Spleen (tissue), 11 donors: ENCODE measurements around the gene ABHD8. TPM values are rescaled to one million over a fixed set of nuclear protein-coding genes. Genes with fewer than 3 reads are reported as not detected.

Experiments used
- DNase-seq: peaks from one replicate; pipeline ENCODE4 v3.0.0-alpha.2; 2020
- H3K27ac ChIP-seq, 8 donors: fragments of 200-600 bp; sonication (generic) in 7 of 8; 1 replicate in 4 of 8; 2 replicates in 4 of 8; pipeline versions ENCODE4 v1.5.0 to v1.8.0; 2016 to 2021; ENCODE audit warnings: inconsistent platforms in 4 of 8, mild to moderate bottlenecking in 4 of 8, moderate library complexity in 1 of 8
- H3K27me3 ChIP-seq, 7 donors: fragments of 200-600 bp; sonication (generic) in 6 of 7; replicated peaks in 1 of 7; 1 replicate in 4 of 7; 2 replicates in 3 of 7; pipeline versions ENCODE4 v1.5.0 to v1.8.0; 2016 to 2021; ENCODE audit warnings: inconsistent platforms in 3 of 7, mild to moderate bottlenecking in 1 of 7
- H3K36me3 ChIP-seq, 6 donors: fragments of 200-600 bp; sonication (generic) in 5 of 6; 1 replicate in 4 of 6; 2 replicates in 2 of 6; pipeline versions ENCODE4 v1.5.0 to v1.8.0; 2016 to 2021; ENCODE audit warnings: inconsistent platforms in 2 of 6
- H3K4me1 ChIP-seq, 6 donors: fragments of 200-600 bp; sonication (generic) in 5 of 6; 1 replicate in 3 of 6; 2 replicates in 3 of 6; pipeline versions ENCODE4 v1.5.0 to v1.8.0; 2016 to 2021; ENCODE audit warnings: inconsistent platforms in 3 of 6
- H3K4me3 ChIP-seq, 8 donors: fragments of 200-600 bp; sonication (generic) in 7 of 8; 1 replicate in 4 of 8; 2 replicates in 4 of 8; pipeline versions ENCODE4 v1.5.0 to v1.8.0; 2016 to 2021; ENCODE audit warnings: inconsistent platforms in 4 of 8, mild to moderate bottlenecking in 4 of 8, moderate library complexity in 2 of 8
- H3K9me3 ChIP-seq, 8 donors: fragments of 200-600 bp; sonication (generic) in 7 of 8; 1 replicate in 4 of 8; 2 replicates in 4 of 8; pipeline versions ENCODE4 v1.5.0 to v1.8.0; 2016 to 2021; ENCODE audit warnings: inconsistent platforms in 4 of 8
- POLR2A ChIP-seq, 3 donors: fragments of 450-650 bp; IDR thresholded peaks; one replicate each; pipeline ENCODE4 v1.5.1; 2017; ENCODE audit warnings: antibody characterized with exemption in 3 of 3, mild to moderate bottlenecking in 1 of 3
- POLR2AphosphoS5 ChIP-seq, 3 donors: sonication (generic); formaldehyde crosslinking; IDR thresholded peaks; one replicate each; pipeline ENCODE4 v1.5.1; 2017; ENCODE audit warnings: antibody characterized with exemption in 3 of 3
- WGBS, 5 donors: extraction: QIAGEN DNeasy Blood & Tissue Kit in 3 of 5; methylation state at CpG; one replicate each; pipeline versions ENCODE4 v1.1.5 to v1.1.7; 2013 to 2018; 5-methylcytosine and 5-hydroxymethylcytosine counted together
- intact Hi-C: fragments of 100-400 bp; cut with DNase I; formaldehyde crosslinking; loops from one replicate; pipeline ENCODE4 v1.15.0; 2023; ENCODE audit warnings: low total_unique reads
- polyA plus RNA-seq, 3 donors: library from polyadenylated mRNA; stranded (reverse); fragments of 200-250 nt; gene quantifications; one replicate each; pipeline ENCODE4 v1.2.1, GENCODE V29; 2013
- total RNA-seq, 7 donors: library from RNA; depleted of rRNA in 3 of 7; stranded (reverse); fragments of >200 nt in 3 of 7; fragmentation: NEBNext Ultra II Directional in 4 of 7; extraction: Animal tissue kit (Norgen Biotek cat#: 25700) in 4 of 7; gene quantifications; one replicate each; pipeline versions ENCODE4 v1.1.0 to v1.2.1, GENCODE V29; 2016 to 2021
- TF ChIP-seq, protein P1 (sequence below), 11 experiments: fragments of 200-600 bp in 7 of 11; fragments of 450-650 bp in 4 of 11; sonication (generic) in 4 of 11; IDR thresholded peaks in 8 of 11; conservative IDR thresholded peaks in 3 of 11; 1 replicate in 7 of 11; 2 replicates in 4 of 11; pipeline versions ENCODE4 v1.4.0 to v1.8.0; 2016 to 2021; ENCODE audit warnings: antibody characterized with exemption in 11 of 11, inconsistent platforms in 4 of 11, mild to moderate bottlenecking in 1 of 11
- donor health status: healthy with polysubstance abuse.
- donor health status: DM: no; HTN: no; CAD: no; lungs with moderate emphysema.
- donor health status: DM: no; HTN: no; CAD: no.
- donor health status: Bipolar disorder and iron deficiency.
- donor health status: healthy.
- donor health status: DM: no; HTN: no; CAD: no.
- donor health status: DM: yes; HTN: yes; CAD: no.

ABHD8 gene
- total and polyA plus RNA-seq, 10 donors: 6.5 to 18.7 (median 12.2) TPM

DNA sequence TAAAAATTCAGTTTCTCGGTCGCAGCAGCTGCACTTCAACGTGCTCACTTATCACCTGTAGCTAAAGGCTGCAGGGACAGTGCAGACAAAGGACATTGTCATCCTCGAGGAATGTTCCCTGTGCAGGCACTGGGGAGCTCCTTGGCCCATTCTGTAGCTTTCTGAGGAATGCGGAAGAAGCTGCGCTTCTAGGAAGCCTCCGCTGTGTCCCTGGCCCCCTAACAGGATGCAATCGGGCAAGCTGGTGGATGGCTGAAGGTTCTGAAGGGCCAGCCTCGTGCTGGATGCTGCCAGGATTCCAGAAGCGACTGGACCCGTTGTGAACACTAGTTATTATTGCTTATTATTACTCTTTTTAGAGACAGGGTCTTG is 23.4 kb upstream of the ABHD8 start:
- Histone ChIP-seq H3K9me3 (no peaks in the 10 kb centered on the region), H3K36me3 (peaks cover 0 to 28% (median 6%) of the 10 kb centered on the region in 6 donors), H3K27ac (no peak overlapping the region), H3K27me3 (peaks cover 0 to 35% (median 21%) of the 10 kb centered on the region in 7 donors), H3K4me1 (peaks cover 8 to 49% (median 29%) of the 10 kb centered on the region in 6 donors), H3K4me3 (no peak overlapping the region)
- intact Hi-C loops: no loop called here
- DNase-seq: no peak
- WGBS, 5 donors: 79 to 90% (median 88%) methylated on average over 11 of the region's 11 CpGs
- TF ChIP-seq, protein P1, sequence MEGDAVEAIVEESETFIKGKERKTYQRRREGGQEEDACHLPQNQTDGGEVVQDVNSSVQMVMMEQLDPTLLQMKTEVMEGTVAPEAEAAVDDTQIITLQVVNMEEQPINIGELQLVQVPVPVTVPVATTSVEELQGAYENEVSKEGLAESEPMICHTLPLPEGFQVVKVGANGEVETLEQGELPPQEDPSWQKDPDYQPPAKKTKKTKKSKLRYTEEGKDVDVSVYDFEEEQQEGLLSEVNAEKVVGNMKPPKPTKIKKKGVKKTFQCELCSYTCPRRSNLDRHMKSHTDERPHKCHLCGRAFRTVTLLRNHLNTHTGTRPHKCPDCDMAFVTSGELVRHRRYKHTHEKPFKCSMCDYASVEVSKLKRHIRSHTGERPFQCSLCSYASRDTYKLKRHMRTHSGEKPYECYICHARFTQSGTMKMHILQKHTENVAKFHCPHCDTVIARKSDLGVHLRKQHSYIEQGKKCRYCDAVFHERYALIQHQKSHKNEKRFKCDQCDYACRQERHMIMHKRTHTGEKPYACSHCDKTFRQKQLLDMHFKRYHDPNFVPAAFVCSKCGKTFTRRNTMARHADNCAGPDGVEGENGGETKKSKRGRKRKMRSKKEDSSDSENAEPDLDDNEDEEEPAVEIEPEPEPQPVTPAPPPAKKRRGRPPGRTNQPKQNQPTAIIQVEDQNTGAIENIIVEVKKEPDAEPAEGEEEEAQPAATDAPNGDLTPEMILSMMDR (IDR thresholded peaks at IDR 0.05 in 8 of 11, conservative IDR thresholded peaks at IDR 0.05 in 3 of 11): no peak
- TF ChIP-seq POLR2AphosphoS5 (IDR thresholded peaks at IDR 0.05) (no peak), POLR2A (IDR thresholded peaks at IDR 0.05) (no peak)

DNA sequence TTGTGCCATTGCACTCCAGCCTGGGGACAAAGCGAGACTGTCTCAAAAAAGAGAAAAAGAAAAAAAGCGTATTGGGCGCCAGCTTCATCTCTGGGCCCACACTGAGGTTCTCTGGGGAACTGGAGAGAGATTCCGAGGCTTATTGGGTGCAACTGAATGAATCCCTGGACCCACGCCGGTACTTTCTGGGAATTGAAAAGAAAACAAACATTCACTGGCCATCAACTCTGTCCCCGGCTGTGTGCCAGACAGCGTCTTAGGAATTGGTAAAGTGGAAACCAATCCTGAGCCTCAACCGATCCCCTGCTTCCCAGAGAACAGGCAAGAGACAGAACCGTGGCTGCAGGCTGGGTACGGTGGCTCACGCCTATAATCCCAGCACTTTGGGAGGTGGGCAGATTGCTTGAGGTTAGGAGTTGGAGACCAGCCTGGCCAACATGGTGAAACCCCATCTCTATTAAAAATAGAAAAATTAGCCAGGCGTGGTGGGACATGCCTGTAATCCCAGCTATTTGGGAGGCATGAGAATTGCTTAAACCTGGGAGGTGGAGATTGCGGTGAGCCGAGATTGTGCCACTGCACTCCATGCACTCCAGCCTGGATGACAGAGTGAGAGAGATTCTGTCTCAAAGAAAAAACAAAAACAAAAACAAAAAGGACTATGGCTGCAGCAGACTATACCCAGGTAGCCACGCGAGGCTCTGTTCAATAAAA is 22.8 kb upstream of the ABHD8 start:
- Histone ChIP-seq H3K27me3 (peaks cover 0 to 30% (median 21%) of the 10 kb centered on the region in 7 donors), H3K4me1 (peaks cover 8 to 49% (median 29%) of the 10 kb centered on the region in 6 donors), H3K4me3 (no peak overlapping the region), H3K27ac (no peak overlapping the region), H3K9me3 (no peaks in the 10 kb centered on the region), H3K36me3 (peaks cover 0 to 33% (median 12%) of the 10 kb centered on the region in 6 donors)
- intact Hi-C loops: no loop called here
- TF ChIP-seq POLR2AphosphoS5 (IDR thresholded peaks at IDR 0.05) (no peak), POLR2A (IDR thresholded peaks at IDR 0.05) (no peak)
- TF ChIP-seq, protein P1 (IDR thresholded peaks at IDR 0.05 in 8 of 11, conservative IDR thresholded peaks at IDR 0.05 in 3 of 11): no peak
- no peak for DNase-seq
- WGBS, 5 donors: 86 to 97% (median 91%) methylated on average over 17 of the region's 17 CpGs

DNA sequence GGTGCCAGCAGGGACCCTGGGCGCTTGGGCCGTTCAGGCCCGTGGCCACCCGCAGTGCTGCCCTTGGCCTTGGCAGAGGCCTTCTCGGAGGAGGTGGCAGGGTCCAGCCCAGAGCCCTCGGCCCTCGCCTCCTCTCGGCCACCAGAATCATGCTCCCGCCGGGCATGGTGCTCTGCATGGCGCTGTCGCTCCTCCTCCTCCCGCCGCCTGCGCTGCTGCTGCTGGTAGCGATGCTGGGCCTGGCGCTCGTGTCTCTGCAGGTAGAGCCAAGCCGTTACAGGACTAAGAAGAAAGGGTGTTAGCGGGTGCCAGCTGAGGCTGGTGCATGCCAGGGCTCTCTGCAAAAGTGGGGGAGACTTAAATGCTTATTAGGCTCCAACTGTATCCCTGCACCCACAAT is 21.9 kb upstream of the ABHD8 start:
- H3K4me1 ChIP-seq: peaks cover 8 to 47% (median 29%) of the 10 kb centered on the region in 6 donors
- intact Hi-C loops: no loop called here
- H3K36me3 ChIP-seq: peaks cover 0 to 38% (median 21%) of the 10 kb centered on the region in 6 donors
- no peak overlapping the region for H3K27ac ChIP-seq
- H3K4me3 ChIP-seq: no peak overlapping the region
- WGBS, 5 donors: 92 to 97% (median 95%) methylated on average over 13 to 20 of the region's 20 CpGs
- TF ChIP-seq POLR2A (IDR thresholded peaks at IDR 0.05) (no peak), POLR2AphosphoS5 (IDR thresholded peaks at IDR 0.05) (peak in 1 of 3 donors; percentile 38)
- TF ChIP-seq, protein P1 (IDR thresholded peaks at IDR 0.05 in 8 of 11, conservative IDR thresholded peaks at IDR 0.05 in 3 of 11): no peak
- H3K27me3 ChIP-seq: peaks cover 0 to 21% (median 15%) of the 10 kb centered on the region in 7 donors
- H3K9me3 ChIP-seq: no peaks in the 10 kb centered on the region
- DNase-seq: no peak

DNA sequence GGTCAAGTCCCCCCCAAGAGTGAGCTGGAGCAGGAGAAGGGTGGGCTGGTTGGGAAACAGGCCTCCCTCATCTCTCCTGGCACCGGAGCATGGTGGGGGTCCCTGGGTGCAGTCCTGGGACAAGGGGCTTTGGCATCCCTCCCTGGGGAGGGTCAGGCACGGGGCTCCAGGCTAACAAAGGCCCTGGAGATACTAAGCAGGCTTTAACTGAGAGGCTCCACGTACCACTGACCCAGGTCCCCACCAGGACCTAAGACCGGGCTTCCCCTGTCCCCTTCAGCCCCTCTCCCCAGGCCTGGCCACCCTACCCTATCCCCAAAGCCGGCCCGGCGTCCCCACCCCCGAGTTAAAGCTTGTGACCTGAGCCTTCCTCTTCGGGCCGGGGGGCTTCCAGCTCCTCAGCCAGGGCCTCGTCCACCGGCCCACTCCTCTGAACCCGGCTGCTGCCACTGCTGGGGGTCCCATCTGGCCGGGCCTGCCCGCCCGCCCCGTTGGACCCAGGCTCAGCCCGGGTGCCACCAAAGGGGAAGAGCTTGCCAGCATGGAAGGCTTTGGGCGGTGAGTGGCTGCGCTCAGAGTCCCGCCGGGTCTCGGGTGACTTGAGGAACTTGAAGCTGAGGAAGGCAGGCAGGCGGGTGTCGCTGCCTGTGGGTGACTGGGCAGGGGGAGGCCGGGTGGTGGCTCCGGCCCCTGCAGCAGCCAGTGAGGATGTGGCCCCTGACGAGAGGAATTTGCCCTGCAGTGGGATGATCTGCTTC is 21.3 kb upstream of the ABHD8 start:
- WGBS, 5 donors: 81 to 94% (median 86%) methylated on average over 10 to 28 of the region's 28 CpGs
- DNase-seq: no peak

More for the DNA sequence above, 21.3 kb upstream of the ABHD8 start:
- Histone ChIP-seq H3K36me3 (peaks cover 0 to 41% (median 26%) of the 10 kb centered on the region in 6 donors), H3K4me1 (peaks cover 8 to 42% (median 27%) of the 10 kb centered on the region in 6 donors), H3K27ac (peak overlapping the region in 2 of 8 donors; percentile 11 to 46), H3K9me3 (no peaks in the 10 kb centered on the region), H3K27me3 (peaks cover 0 to 15% (median 10%) of the 10 kb centered on the region in 7 donors), H3K4me3 (no peak overlapping the region)
- intact Hi-C loops: no loop called here
- TF ChIP-seq POLR2AphosphoS5 (IDR thresholded peaks at IDR 0.05) (no peak), POLR2A (IDR thresholded peaks at IDR 0.05) (no peak)
- TF ChIP-seq, protein P1 (IDR thresholded peaks at IDR 0.05 in 8 of 11, conservative IDR thresholded peaks at IDR 0.05 in 3 of 11): no peak
